NCI-H1930 (cell line): ENCODE data around the gene TLE6.
A peak's percentile ranks its signal among the peaks of the same experiment; 100 is the strongest.
"Not testable (repeated sequence)": the region's sequence is repeated elsewhere in the genome, so short reads cannot be mapped to it uniquely, and the experiment has no call there.

Experiments
- DNase-seq, 2 experiments: peaks; one replicate each; lab custom pipeline; 2025; lab: John Stamatoyannopoulos, UW

TLE6 gene

GRCh38 chr19:2974342-2975041, 2.9 kb upstream of the TLE6 start:
- no peak for DNase-seq

- DNase-seq: no peak
Observed at GRCh38 chr19:2976609-2977000, 759 bp upstream of the TLE6 start.

GRCh38 chr19:2977746-2978138, 378 bp downstream of the TLE6 start:
- DNase-seq: no peak

- DNase-seq: no peak
Observed at GRCh38 chr19:2978166-2978767, 903 bp downstream of the TLE6 start.

GRCh38 chr19:2978772-2979171, 1.4 kb downstream of the TLE6 start:
- no peak for DNase-seq

- DNase-seq: no peak
Observed at GRCh38 chr19:2981898-2982297, 4.5 kb downstream of the TLE6 start.

GRCh38 chr19:2982561-2982960, 5.2 kb downstream of the TLE6 start:
- DNase-seq: no peak

- no peak for DNase-seq
Observed at GRCh38 chr19:2982983-2983350, 5.6 kb downstream of the TLE6 start.

GRCh38 chr19:2983351-2984214, 6.2 kb downstream of the TLE6 start:
- peak in 1 of 2 experiments; percentile 35 for DNase-seq

GRCh38 chr19:2984215-2984528, 6.8 kb downstream of the TLE6 start:
- no peak for DNase-seq

- no peak for DNase-seq
Observed at GRCh38 chr19:2986951-2987524, 9.7 kb downstream of the TLE6 start.

GRCh38 chr19:2987797-2988196, 10.4 kb downstream of the TLE6 start:
- no peak for DNase-seq

- DNase-seq: no peak
Observed at GRCh38 chr19:2988568-2988967, 11.2 kb downstream of the TLE6 start.

- DNase-seq: no peak
Observed at GRCh38 chr19:2989236-2989946, 12.0 kb downstream of the TLE6 start.

- not testable (repeated sequence) for DNase-seq
Observed at GRCh38 chr19:2992333-2992732, 15.0 kb downstream of the TLE6 start.

- no peak for DNase-seq
Observed at GRCh38 chr19:2992958-2993357, 15.6 kb downstream of the TLE6 start.

GRCh38 chr19:2993579-2993978, 16.2 kb downstream of the TLE6 start:
- no peak for DNase-seq

- DNase-seq: no peak
Observed at GRCh38 chr19:2994588-2995131, 17.3 kb downstream of the TLE6 start.

- no peak for DNase-seq
Observed at GRCh38 chr19:2997720-2998119, 20.4 kb downstream of the TLE6 start.

GRCh38 chr19:2998642-2999041, 21.3 kb downstream of the TLE6 start:
- no peak for DNase-seq

- no peak for DNase-seq
Observed at GRCh38 chr19:3001235-3001800, 24.0 kb downstream of the TLE6 start.

GRCh38 chr19:3003046-3003445, 25.7 kb downstream of the TLE6 start:
- no peak for DNase-seq
